Stomach (tissue), 4 donors: Measurements from ENCODE around the gene GGACT.

Experiments
- POLR2A ChIP-seq, 4 donors: fragments of 450-650 bp; IDR thresholded peaks; one replicate each; pipeline ENCODE4 v1.6.1; 2016; ENCODE audit warnings: antibody characterized with exemption in 4 of 4, control low read depth in 2 of 4, mild to moderate bottlenecking in 1 of 4, moderate library complexity in 1 of 4
- TF ChIP-seq, protein P1 (sequence below), 7 experiments: fragments of 450-650 bp in 4 of 7; fragments of 200-600 bp in 3 of 7; sonication (generic) in 3 of 7; IDR thresholded peaks; one replicate each; pipeline ENCODE4 v1.5.1; 2016 to 2019; ENCODE audit warnings: antibody characterized with exemption in 7 of 7, control low read depth in 2 of 7, mild to moderate bottlenecking in 1 of 7

DNA sequence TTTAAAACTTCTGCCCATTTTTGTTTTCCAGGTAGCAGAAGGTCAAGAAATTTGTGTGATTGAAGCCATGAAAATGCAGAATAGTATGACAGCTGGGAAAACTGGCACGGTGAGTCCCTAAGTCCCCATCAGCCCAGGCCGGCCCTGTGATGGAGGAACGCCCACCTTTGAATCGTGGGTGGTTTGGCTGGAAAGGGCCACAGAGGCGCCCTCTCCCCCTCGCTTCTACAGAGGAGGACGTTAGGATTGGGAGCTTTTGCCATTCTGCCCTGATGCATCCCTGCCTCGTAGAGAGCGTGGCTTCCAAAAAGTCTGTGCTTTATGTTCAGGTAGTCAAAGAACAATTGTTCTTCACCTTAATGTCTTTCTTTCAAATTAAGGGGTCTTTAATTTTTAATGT lies 60.9 kb downstream of the GGACT start:
- no peak for TF ChIP-seq POLR2A (IDR thresholded peaks at IDR 0.05)
- TF ChIP-seq, protein P1, sequence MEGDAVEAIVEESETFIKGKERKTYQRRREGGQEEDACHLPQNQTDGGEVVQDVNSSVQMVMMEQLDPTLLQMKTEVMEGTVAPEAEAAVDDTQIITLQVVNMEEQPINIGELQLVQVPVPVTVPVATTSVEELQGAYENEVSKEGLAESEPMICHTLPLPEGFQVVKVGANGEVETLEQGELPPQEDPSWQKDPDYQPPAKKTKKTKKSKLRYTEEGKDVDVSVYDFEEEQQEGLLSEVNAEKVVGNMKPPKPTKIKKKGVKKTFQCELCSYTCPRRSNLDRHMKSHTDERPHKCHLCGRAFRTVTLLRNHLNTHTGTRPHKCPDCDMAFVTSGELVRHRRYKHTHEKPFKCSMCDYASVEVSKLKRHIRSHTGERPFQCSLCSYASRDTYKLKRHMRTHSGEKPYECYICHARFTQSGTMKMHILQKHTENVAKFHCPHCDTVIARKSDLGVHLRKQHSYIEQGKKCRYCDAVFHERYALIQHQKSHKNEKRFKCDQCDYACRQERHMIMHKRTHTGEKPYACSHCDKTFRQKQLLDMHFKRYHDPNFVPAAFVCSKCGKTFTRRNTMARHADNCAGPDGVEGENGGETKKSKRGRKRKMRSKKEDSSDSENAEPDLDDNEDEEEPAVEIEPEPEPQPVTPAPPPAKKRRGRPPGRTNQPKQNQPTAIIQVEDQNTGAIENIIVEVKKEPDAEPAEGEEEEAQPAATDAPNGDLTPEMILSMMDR (IDR thresholded peaks at IDR 0.05): no peak
